ENCODE data around the gene MAP3K2.

DNA sequence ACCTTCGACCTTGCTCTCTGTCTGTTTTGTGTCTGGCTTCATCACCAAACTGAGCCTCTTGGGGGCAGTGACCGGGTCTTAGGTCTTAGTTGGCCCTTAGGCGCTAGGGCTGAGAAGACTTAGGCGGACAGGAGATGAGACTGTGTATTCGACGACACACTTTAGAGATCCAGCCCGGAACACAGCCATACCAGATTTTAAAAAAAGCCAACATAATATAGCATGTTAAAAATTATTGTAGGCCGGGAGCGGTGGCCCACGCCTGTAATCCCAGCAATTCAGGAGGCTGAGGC, 21.0 kb upstream of the MAP3K2 start:
- TF ChIP-seq, protein P1, sequence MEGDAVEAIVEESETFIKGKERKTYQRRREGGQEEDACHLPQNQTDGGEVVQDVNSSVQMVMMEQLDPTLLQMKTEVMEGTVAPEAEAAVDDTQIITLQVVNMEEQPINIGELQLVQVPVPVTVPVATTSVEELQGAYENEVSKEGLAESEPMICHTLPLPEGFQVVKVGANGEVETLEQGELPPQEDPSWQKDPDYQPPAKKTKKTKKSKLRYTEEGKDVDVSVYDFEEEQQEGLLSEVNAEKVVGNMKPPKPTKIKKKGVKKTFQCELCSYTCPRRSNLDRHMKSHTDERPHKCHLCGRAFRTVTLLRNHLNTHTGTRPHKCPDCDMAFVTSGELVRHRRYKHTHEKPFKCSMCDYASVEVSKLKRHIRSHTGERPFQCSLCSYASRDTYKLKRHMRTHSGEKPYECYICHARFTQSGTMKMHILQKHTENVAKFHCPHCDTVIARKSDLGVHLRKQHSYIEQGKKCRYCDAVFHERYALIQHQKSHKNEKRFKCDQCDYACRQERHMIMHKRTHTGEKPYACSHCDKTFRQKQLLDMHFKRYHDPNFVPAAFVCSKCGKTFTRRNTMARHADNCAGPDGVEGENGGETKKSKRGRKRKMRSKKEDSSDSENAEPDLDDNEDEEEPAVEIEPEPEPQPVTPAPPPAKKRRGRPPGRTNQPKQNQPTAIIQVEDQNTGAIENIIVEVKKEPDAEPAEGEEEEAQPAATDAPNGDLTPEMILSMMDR (IDR thresholded peaks at IDR 0.05): no peak
- no peak for TF ChIP-seq ZFX (IDR thresholded peaks at IDR 0.05; ENCODE audit: borderline replicate concordance)

All from 22Rv1 (cell line).